ENCODE results near the gene MN1. TPM values are rescaled to one million over a fixed set of nuclear protein-coding genes. Genes with fewer than 3 reads are reported as not detected.
"Not testable (repeated sequence)": the region's sequence is repeated elsewhere in the genome, so short reads cannot be mapped to it uniquely, and the experiment has no call there.

MN1 gene
- polyA plus RNA-seq, 3 donors, result 8.2 to 11.2 (median 8.4) TPM

GRCh38 chr22:27745809-27746208 is 55.7 kb downstream of the MN1 start:
- DNase-seq, result no peak

GRCh38 chr22:27745154-27745553 is 56.4 kb downstream of the MN1 start:
- DNase-seq, result no peak

- not testable (repeated sequence) for DNase-seq
These were observed 57.5 kb downstream of the MN1 start for GRCh38 chr22:27744078-27744477.

DNA sequence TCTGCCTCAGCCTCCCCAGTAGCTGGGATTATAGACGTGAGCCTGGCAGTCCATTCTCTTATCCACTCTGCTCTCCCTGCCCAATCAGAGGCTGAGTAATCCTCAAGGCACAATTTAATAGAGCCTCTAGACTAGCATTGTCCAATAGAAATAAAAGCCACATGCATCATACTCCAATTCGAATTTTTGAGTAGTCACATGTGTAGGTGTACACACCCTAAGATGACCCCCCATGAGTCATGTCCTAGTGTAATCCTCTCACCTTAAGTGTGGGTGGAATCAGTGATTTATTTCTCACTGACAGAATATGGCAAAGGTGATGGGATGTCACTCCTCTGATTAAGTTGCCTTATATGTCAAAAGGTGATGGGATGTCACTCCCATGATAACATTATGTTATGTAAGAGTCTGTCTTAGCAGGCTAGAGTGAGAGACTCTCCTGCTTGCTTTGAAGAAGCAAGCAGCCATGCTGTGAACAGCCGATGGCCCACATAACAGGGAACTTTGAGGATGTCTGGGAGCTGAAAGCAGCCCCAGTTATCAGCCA is 61.3 kb downstream of the MN1 start:
- no peak for DNase-seq

- no peak for DNase-seq
These were observed 64.0 kb downstream of the MN1 start for GRCh38 chr22:27737521-27737920.

DNA sequence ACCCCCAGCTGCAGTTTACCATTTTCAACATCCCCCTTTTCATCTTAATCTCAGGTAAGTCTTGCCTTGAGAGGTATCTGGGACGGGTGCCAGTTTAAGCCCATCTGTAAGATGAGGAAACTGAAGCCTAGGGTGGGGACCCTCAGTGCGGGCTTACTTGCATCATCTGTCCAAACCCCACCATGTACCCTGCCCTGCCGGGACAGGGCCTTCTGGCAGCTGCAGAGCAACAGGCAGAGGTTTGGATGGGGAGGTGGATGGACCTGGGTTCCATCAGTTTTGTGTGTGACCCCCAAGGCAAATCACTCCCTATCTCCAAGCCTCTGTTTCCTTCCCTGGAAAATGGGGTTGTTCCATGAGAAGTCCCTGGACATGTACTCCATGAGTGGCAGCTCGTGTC is 67.5 kb downstream of the MN1 start:
- DNase-seq, result no peak

DNA sequence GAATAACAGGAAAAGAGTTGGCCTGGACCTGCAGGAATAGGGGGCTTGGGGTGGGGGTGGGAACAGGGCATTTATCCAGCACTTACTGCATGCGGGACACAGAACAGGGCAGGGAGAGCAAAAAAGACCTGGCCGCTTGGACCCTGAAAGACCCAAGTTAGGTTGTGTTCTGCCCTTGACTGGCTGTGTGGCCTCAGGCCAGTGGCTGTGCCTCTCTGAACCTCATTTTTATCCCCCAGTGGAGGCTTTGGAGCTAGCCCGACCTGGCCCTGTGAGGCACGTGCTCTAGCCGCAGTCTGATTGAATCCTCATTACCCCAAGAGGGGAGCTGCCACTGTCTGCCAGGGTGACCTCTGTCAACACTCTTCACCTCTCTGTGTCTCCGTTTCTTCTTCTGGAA is 68.7 kb downstream of the MN1 start:
- DNase-seq, result no peak

GRCh38 chr22:27732391-27732790 is 69.2 kb downstream of the MN1 start:
- DNase-seq, result no peak

DNA sequence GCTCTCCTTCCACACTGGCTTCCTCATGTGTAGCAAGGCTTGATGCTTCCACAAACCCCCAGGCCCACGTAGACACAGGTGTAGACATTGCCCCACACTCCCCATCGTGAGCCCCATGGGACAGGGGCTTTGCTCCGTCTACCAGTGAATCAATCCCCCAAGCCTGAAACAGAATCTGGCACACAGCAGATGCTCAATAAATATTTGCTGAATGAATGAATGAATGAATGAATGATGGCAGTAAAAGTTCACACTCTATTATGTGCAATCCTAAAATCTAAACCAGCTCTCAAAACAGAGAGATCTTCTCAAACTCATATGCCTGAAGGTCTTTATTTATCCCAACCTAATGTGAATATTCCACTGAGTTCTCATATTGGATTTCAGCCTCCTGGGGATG is 69.9 kb downstream of the MN1 start:
- no peak for DNase-seq

DNA sequence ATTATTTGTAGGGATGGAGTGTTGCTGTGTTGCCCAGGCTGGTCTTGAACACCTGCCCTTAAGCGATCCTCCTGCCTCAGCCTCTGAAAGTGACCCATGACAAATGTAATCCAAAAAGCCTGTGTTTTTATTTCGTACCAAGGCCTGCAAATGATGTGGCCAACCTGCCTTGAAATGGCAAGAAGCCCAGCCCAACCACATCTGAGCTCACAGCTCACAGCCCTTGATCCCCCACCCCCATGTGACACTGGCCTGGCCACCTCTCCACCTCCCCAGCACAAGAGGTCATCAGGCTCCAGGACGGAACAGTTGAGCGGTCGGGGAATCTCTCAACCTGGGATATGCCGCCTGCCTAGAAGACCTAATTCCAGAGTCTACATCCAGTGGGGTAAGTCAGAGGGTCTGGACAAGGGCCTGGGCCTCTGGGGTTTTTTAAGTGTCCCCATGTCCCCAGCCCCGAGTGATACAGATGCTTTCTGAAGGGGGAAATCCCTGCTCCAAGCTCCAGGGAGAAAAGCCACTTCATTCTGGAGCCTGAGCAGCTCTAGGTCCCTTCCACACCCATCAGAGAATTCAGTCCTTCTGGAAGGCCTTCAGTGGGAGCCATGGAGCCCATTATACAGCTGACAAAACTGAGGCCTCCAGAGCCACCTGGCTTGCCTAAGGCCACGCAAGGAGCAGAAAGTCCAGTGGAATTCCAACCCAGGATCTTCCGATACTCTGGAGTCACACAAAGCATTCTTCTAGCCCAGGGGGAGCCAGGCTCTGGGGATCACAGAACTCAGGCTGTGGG is 70.7 kb downstream of the MN1 start:
- DNase-seq, result no peak

DNA sequence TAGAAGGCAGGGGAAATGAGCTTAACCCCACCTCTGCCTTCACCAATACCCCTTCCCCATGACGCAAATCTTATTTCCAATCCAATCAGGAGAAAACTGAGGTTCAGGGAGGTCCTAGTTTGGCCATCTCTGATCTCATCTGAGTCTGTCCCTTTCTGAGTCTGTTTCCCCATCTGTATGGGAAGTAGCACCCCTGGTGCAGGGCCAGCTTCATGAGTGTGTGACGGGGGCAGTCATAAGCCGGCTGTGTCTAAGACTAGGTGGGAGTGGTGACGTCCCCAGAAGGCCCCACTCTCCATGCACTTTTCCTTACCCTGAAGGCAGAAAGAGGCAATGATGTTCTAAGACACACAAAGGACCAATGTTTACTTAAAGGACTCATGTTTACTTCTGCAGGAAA is 72.3 kb downstream of the MN1 start:
- DNase-seq, result no peak

- no peak for DNase-seq
These were observed 73.7 kb downstream of the MN1 start for GRCh38 chr22:27727673-27728451.

GRCh38 chr22:27726686-27727449 is 74.7 kb downstream of the MN1 start:
- peak; percentile 58 for DNase-seq

DNA sequence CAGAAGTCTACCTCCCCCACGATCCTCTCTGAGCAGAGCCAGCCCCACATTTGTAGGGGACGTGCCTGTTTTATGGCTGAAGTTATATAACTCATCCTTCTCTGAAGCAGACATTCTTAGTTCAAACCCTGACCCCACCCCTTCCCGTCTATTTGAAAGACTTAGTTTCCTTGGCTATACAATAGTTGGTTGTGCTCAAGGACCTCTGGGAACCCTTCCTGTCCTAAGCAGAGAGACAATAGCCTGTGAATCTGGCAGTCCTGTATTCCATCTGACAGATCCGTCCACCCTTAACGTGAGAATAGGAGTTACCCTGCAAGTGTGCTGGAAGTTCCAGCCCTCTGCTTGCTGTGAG is 75.2 kb downstream of the MN1 start:
- no peak for DNase-seq

- DNase-seq, result no peak
These were observed 75.9 kb downstream of the MN1 start for GRCh38 chr22:27725661-27726060.

DNA sequence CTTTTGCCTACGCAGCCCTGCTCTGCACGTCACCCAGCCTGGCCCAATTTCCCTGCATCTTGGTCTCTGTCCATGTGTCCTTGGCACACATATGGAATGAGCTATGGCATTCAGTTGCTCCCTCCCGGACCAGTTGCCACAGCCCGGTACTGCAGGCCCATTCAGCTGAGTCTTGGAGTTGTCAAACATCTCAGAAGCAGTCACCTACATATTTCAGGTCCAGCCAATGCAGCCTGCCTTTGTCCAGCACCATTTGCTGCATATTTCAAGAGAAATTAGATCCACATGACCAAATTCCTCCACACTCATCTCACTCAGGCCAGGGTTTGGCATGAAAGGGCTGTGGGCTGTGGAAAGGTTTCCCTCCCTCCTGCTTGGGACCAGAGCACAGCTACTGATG is 76.8 kb downstream of the MN1 start:
- no peak for DNase-seq

- DNase-seq, result no peak
These were observed 77.4 kb downstream of the MN1 start for GRCh38 chr22:27724157-27724556.

DNA sequence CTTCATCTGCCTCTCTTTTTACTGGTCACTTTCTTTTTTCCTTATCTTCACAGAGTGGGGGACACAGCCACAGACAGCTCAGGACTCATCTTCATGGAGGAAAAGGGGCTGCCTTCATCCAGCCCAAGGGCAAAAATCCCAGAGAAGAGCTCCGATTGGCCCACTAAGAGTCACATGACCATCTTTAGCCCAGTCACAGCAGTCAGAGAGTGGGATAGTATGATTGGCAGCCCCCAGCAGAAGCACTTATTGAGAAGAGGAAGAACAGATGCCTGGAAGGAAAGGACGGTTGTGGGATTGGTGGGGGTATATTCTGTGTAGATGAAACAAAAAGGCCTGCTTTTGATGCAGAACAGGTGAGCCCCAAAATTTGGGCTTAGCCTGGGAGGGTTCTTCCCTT is 77.8 kb downstream of the MN1 start:
- DNase-seq, result no peak

DNA sequence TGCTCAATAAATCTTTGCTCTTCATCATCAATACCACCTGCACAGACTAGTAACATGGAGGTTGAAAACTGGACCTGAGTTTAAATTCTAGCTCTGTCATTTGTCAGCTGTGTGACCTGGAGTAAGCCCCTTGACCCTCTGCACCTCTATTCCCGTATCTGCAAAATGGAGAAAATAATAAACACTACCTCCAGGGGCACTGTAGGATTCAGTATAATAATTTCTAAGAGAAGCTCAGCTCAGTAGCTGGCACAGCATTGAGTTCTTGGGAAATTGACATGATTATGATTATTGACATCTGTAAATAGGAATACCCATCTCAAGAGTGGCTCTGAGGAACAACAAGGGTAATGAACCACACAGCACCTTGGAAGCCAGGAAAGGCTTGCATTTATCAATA is 78.4 kb downstream of the MN1 start:
- DNase-seq, result no peak

DNA sequence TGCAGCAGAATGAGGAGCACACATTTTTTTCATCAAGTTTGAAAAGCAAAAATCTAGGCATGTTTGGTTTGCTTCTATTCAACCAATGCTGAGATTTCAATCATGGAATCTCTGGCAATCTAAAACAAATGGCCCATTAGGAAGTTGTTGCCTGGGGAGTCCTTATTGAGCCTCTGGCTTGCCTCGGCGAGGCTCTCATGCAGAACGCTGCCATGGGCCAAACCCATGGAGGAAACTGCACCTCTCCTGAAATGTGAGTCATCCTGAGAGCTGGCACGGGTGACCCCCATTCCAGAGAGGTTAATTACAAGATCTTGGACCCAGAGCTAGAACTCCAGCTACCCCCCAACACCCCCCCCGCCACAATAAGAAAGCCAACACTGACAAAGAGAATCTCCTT is 80.7 kb downstream of the MN1 start:
- no peak for DNase-seq

DNA sequence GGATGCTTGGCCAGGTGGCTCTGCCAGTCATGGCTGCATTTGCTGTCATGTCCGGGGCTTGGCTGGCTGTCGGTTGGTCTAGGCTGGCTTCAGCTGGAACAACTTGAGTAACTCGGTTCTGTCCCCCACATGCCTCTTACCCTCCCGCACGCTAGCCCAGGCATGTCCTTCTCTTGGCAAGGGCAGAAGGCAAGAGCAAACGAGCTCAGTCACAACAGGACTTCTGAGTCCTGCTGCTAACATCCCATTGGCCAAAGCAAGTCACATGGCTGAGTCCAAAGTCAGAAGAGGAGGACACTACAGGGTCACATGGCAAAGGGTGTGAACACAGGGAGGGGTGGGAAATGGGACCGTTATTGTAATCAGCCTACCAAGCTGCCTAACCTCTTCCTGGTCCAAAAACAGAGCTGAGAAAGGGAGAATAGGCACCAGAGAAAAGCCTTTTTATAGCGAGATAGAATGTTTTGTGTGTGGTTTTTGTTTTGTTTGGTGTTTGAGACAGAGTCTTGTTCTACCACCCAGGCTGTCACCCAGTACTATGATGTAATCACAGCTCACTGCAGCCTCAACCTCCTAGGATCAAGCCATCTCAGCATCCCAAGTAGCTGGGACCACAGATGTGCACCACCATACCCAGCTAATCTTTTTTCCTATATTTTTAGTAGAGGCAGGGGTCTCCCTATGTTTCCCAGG is 81.9 kb downstream of the MN1 start:
- DNase-seq, result no peak

- no peak for DNase-seq
These were observed 82.6 kb downstream of the MN1 start for GRCh38 chr22:27719036-27719347.
